C4-2B (cell line): ENCODE data around the gene ATXN2.

Experiments
- ZFX ChIP-seq: fragments of 450-650 bp; IDR thresholded peaks from 2 replicates; pipeline ENCODE4 v1.6.1; 2017
- TF ChIP-seq, protein P1 (sequence below): fragments of 450-650 bp; conservative IDR thresholded peaks from 2 replicates; pipeline ENCODE4 v1.5.1; 2017; ENCODE audit warnings: mild to moderate bottlenecking

DNA sequence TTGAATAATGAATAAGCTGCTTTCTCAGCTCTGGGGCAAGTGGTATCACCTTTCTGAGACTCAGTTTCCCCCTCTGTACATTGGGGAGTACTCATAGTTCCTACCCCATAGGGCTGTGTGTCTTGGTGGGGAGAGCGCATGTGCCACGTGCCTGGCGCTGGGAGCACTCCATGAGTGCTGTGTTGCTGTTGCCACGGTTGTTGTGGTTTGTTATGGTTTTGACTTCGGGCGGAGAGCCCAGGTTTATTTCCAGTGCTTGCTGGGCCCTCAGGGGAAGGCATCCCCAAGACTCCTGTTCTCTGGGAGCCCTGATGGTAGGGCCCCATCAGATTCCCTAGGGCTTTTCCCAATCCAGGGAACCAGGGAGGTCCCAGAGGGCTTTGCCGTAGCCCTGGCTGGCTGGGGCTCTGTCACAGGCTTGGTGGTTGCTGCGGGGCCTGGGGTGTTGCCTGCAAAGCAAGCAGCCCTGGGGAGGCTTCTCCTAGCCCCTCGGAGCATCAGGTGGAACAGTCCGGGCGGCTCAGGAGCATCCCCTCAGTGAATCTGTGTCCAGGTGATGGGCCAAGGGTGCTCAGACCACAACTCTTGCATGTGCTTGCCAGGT, 174.8 kb downstream of the ATXN2 start:
- TF ChIP-seq, protein P1, sequence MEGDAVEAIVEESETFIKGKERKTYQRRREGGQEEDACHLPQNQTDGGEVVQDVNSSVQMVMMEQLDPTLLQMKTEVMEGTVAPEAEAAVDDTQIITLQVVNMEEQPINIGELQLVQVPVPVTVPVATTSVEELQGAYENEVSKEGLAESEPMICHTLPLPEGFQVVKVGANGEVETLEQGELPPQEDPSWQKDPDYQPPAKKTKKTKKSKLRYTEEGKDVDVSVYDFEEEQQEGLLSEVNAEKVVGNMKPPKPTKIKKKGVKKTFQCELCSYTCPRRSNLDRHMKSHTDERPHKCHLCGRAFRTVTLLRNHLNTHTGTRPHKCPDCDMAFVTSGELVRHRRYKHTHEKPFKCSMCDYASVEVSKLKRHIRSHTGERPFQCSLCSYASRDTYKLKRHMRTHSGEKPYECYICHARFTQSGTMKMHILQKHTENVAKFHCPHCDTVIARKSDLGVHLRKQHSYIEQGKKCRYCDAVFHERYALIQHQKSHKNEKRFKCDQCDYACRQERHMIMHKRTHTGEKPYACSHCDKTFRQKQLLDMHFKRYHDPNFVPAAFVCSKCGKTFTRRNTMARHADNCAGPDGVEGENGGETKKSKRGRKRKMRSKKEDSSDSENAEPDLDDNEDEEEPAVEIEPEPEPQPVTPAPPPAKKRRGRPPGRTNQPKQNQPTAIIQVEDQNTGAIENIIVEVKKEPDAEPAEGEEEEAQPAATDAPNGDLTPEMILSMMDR, result no peak
- TF ChIP-seq ZFX, result no peak
